Measurements from ENCODE around the gene PARP3. TPM values are rescaled to one million over a fixed set of nuclear protein-coding genes. Genes with fewer than 3 reads are reported as not detected.

PARP3 gene
- total RNA-seq, 1 experiment from 2014 or later, result 25.5 TPM

DNA sequence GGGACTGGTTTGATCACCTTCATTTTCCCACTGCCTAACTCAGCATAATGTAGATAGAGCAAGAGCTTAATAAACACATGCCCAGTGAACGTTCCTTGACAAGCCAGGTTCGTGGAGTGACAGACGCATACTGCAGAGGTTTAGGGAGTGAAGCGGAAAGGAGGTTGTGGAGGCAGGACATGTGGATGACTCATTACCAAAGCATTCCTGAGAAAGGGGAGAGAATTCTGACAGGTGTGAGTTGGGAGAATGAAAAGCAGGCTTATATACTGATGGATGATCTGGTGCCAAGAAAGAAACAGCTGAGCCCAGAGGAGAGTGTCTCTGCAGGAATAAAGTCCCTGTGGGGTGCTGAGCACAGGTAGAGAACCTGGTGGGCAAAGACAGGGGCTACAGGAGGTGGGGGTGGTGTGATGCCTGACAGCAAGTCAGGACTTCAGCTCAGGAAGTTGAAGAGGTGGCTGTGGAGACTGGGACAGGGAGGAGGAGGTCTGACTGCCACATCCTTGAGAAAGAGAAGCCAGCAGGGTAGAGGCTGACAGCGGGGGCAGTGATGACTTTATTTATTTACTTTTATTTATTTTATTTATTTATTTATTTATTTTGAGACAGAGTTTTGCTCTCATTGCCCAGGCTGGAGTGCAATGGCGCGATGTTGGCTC, 55.9 kb downstream of the PARP3 start:
- H3K36me3 Mint-ChIP-seq (ENCODE audit: insufficient read depth, unreplicated experiment), result peaks cover 31% of the 10 kb centered on the region
- intact Hi-C loops (cut with micrococcal nuclease), result no loop called here
- H3K4me1 Mint-ChIP-seq (ENCODE audit: insufficient read depth, unreplicated experiment), result peaks cover 8% of the 10 kb centered on the region
- H3K9me3 Mint-ChIP-seq (ENCODE audit: unreplicated experiment), result no peaks in the 10 kb centered on the region
- H3K27me3 Mint-ChIP-seq (ENCODE audit: insufficient read depth, unreplicated experiment), result no peaks in the 10 kb centered on the region
- H3K4me3 Mint-ChIP-seq (ENCODE audit: unreplicated experiment), result no peak overlapping the region
- POLR2A ChIA-PET, result interaction anchor here (0.6 to 1.9 kb wide), 7 partner anchors 15 to 281 kb away, joined by 3 to 10 read pairs (median 3); partner anchors contain the start of genes PARP3, RRP9 and WDR82
- BruUV-seq (replicated peaks), result no TSS peak
- no peak overlapping the region for H3K27ac Mint-ChIP-seq (ENCODE audit: low read depth, unreplicated experiment)
- no peak for TF ChIP-seq CTCF (IDR thresholded peaks at IDR 0.05; ENCODE audit: unreplicated experiment)
- peak; percentile 64 for DNase-seq (ENCODE audit: unreplicated experiment)
- CTCF ChIA-PET, result interaction anchor here (0.6 to 2.3 kb wide), 11 partner anchors 16 to 430 kb away, joined by 3 to 18 read pairs (median 4); partner anchors contain the start of gene DUSP7

Other genes starting within 250 kb of the PARP3 start
- gene GRM2, start 235.3 kb upstream of the PARP3 start, total RNA-seq (2022), result 0.23 and 0.44 TPM in 2 replicates
- gene IQCF6, start 163.1 kb upstream of the PARP3 start, total RNA-seq (2022), result not detected in 2 replicates
- not detected in 2 replicates for gene IQCF2, start 80.7 kb upstream of the PARP3 start, total RNA-seq (2022)
- not detected in 2 replicates for gene IQCF5, start 66.8 kb upstream of the PARP3 start, total RNA-seq (2022)
- not detected in 2 replicates for gene IQCF1, start 39.0 kb upstream of the PARP3 start, total RNA-seq (2022)
- 60.8 and 80.2 TPM in 2 replicates for gene RRP9, start 459 bp upstream of the PARP3 start, total RNA-seq (2022)
- gene GPR62, start 13.0 kb downstream of the PARP3 start, total RNA-seq (2022), result not detected in 2 replicates
- 26.4 TPM in 2 replicates for gene PCBP4, start 25.1 kb downstream of the PARP3 start, total RNA-seq (2022)
- gene ABHD14B, start 31.7 kb downstream of the PARP3 start, total RNA-seq (2022), result 48.9 and 49.8 TPM in 2 replicates
- gene ABHD14A, start 32.7 kb downstream of the PARP3 start, total RNA-seq (2022), result 4.0 and 8.1 TPM in 2 replicates
- gene ACY1, start 41.2 kb downstream of the PARP3 start, total RNA-seq (2022), result 109 and 164 TPM in 2 replicates
- 1,551 and 1,602 TPM in 2 replicates for gene RPL29, start 53.5 kb downstream of the PARP3 start, total RNA-seq (2022)
- 67.4 and 69.1 TPM in 2 replicates for gene DUSP7, start 114.2 kb downstream of the PARP3 start, total RNA-seq (2022)
- gene POC1A, start 212.1 kb downstream of the PARP3 start, total RNA-seq (2022), result 7.5 and 9.8 TPM in 2 replicates